HEK293 (cell line): Measurements from ENCODE around the gene WDCP.

Experiments used
- CTCF ChIA-PET: fragments of 350-600 bp; formaldehyde crosslinking; extraction: SDS; loops from one replicate; lab custom pipeline; 2021; ENCODE audit warnings: antibody characterized with exemption; lab: Yijun Ruan, JAX
- POLR2A ChIA-PET: fragments of 300-600 bp; formaldehyde crosslinking; extraction: SDS; loops from one replicate; lab custom pipeline; 2020; ENCODE audit warnings: antibody characterized with exemption, inconsistent platforms; lab: Yijun Ruan, JAX
- H3K27ac ChIP-seq: fragments of 200-500 bp; sonication (Bioruptor generic); 2 replicates; pipeline ENCODE4 v1.5.1; 2014; ENCODE audit warnings: low read depth, low read length, control low read depth, inconsistent platforms; ENCODE audit errors: extremely low read depth
- H3K36me3 ChIP-seq, 2 experiments: fragments of 200-500 bp in 1 of 2; sonication (Bioruptor generic) in 1 of 2; 1 replicate in 1 of 2; 2 replicates in 1 of 2; pipeline ENCODE4 v1.5.1; 2014 to 2017; ENCODE audit warnings: inconsistent platforms in 2 of 2, low read length in 2 of 2; ENCODE audit not compliant: control insufficient read depth in 2 of 2, insufficient read depth in 1 of 2
- H3K4me1 ChIP-seq: fragments of 200-500 bp; sonication (Bioruptor generic); 2 replicates; pipeline ENCODE4 v1.5.1; 2014; ENCODE audit warnings: mild to moderate bottlenecking, low read length, inconsistent platforms; ENCODE audit not compliant: control insufficient read depth, insufficient read depth
- H3K4me3 ChIP-seq: 2 replicates; pipeline ENCODE4 v1.5.1; 2011; ENCODE audit warnings: low read depth, mild to moderate bottlenecking, control low read depth, low read length, moderate library complexity
- H3K9me3 ChIP-seq: fragments of 200-500 bp; sonication (Bioruptor generic); 2 replicates; pipeline ENCODE4 v1.5.1; 2014; ENCODE audit warnings: low read depth, low read length, inconsistent platforms; ENCODE audit not compliant: control insufficient read depth, insufficient read depth
- EGR2 ChIP-seq: fragments of 450-650 bp; formaldehyde crosslinking; IDR thresholded peaks from 2 replicates; pipeline ENCODE4 v1.5.1; 2016; ENCODE audit warnings: low read depth, missing biosample characterization, missing genetic modification characterization
- GFI1B ChIP-seq: fragments of 450-650 bp; formaldehyde crosslinking; IDR thresholded peaks from 2 replicates; pipeline ENCODE4 v1.5.1; 2016; ENCODE audit warnings: missing biosample characterization, missing genetic modification characterization
- KLF1 ChIP-seq: fragments of 450-650 bp; formaldehyde crosslinking; IDR thresholded peaks from 2 replicates; pipeline ENCODE4 v1.5.1; 2016; ENCODE audit warnings: missing biosample characterization, missing genetic modification characterization
- KLF8 ChIP-seq: fragments of 450-650 bp; formaldehyde crosslinking; IDR thresholded peaks from 2 replicates; pipeline ENCODE4 v1.5.1; 2016; ENCODE audit warnings: missing biosample characterization, missing genetic modification characterization
- PRDM10 ChIP-seq: fragments of 450-650 bp; formaldehyde crosslinking; IDR thresholded peaks from 2 replicates; pipeline ENCODE4 v1.5.1; 2016; ENCODE audit warnings: missing biosample characterization, missing genetic modification characterization
- ZBTB1 ChIP-seq: fragments of 450-650 bp; formaldehyde crosslinking; IDR thresholded peaks from 2 replicates; pipeline ENCODE4 v1.5.1; 2016; ENCODE audit warnings: missing biosample characterization, missing genetic modification characterization
- ZBTB17 ChIP-seq: fragments of 450-650 bp; formaldehyde crosslinking; IDR thresholded peaks from 2 replicates; pipeline ENCODE4 v1.5.1; 2016; ENCODE audit warnings: missing biosample characterization, missing genetic modification characterization
- ZBTB20 ChIP-seq: fragments of 450-650 bp; formaldehyde crosslinking; IDR thresholded peaks from 2 replicates; pipeline ENCODE4 v1.5.1; 2016; ENCODE audit warnings: missing biosample characterization, missing genetic modification characterization
- ZBTB6 ChIP-seq: fragments of 450-650 bp; formaldehyde crosslinking; IDR thresholded peaks from 2 replicates; pipeline ENCODE4 v1.5.1; 2017; ENCODE audit warnings: missing biosample characterization, missing genetic modification characterization
- ZBTB8A ChIP-seq: fragments of 450-650 bp; formaldehyde crosslinking; IDR thresholded peaks from 2 replicates; pipeline ENCODE4 v1.5.1; 2016; ENCODE audit warnings: missing biosample characterization, missing genetic modification characterization
- ZEB2 ChIP-seq: fragments of 450-650 bp; formaldehyde crosslinking; IDR thresholded peaks from 2 replicates; pipeline ENCODE4 v1.5.1; 2016; ENCODE audit warnings: missing biosample characterization, missing genetic modification characterization
- ZNF19 ChIP-seq: fragments of 450-650 bp; formaldehyde crosslinking; IDR thresholded peaks from 2 replicates; pipeline ENCODE4; 2016; ENCODE audit warnings: missing biosample characterization, missing genetic modification characterization, low read depth
- ZNF433 ChIP-seq: fragments of 450-650 bp; formaldehyde crosslinking; IDR thresholded peaks from 2 replicates; pipeline ENCODE4 v1.5.1; 2016; ENCODE audit warnings: missing biosample characterization, missing genetic modification characterization, low read depth
- ZNF510 ChIP-seq: fragments of 450-650 bp; formaldehyde crosslinking; IDR thresholded peaks from 2 replicates; pipeline ENCODE4 v1.5.1; 2018; ENCODE audit warnings: mild to moderate bottlenecking, missing genetic modification characterization, missing biosample characterization; ENCODE audit not compliant: insufficient replicate concordance
- ZNF596 ChIP-seq: fragments of 450-650 bp; IDR thresholded peaks from 2 replicates; pipeline ENCODE4 v1.5.0; 2018; ENCODE audit warnings: missing biosample characterization, mild to moderate bottlenecking, missing genetic modification characterization, moderate library complexity
- ZNF600 ChIP-seq: fragments of 450-650 bp; formaldehyde crosslinking; IDR thresholded peaks from 2 replicates; pipeline ENCODE4 v1.5.1; 2016; ENCODE audit warnings: missing biosample characterization, missing genetic modification characterization
- ZNF768 ChIP-seq: fragments of 450-650 bp; formaldehyde crosslinking; IDR thresholded peaks from 2 replicates; pipeline ENCODE4 v1.5.1; 2018; ENCODE audit warnings: missing biosample characterization, mild to moderate bottlenecking, missing genetic modification characterization
- ZSCAN30 ChIP-seq: fragments of 450-650 bp; IDR thresholded peaks from 2 replicates; pipeline ENCODE4 v1.5.1; 2018; ENCODE audit warnings: missing biosample characterization, mild to moderate bottlenecking, missing genetic modification characterization, moderate library complexity
- TF ChIP-seq, protein P1 (sequence below): fragments of 450-650 bp; formaldehyde crosslinking; IDR thresholded peaks from 2 replicates; pipeline ENCODE4 v1.5.1; 2016; ENCODE audit warnings: missing biosample characterization, missing genetic modification characterization
- TF ChIP-seq, protein P2 (sequence below): fragments of 450-650 bp; formaldehyde crosslinking; conservative IDR thresholded peaks from 2 replicates; pipeline ENCODE4 v1.5.1; 2016; ENCODE audit warnings: low read depth, missing biosample characterization, missing genetic modification characterization
- TF ChIP-seq, protein P3 (sequence below): fragments of 450-650 bp; formaldehyde crosslinking; IDR thresholded peaks from 2 replicates; pipeline ENCODE4 v1.5.1; 2017; ENCODE audit warnings: missing biosample characterization, mild to moderate bottlenecking, missing genetic modification characterization, moderate library complexity

WDCP gene

GRCh38 chr2:24084386-24085199 is 37.4 kb upstream of the WDCP start, which contains the start of gene TP53I3 (continued):
- no peak for TF ChIP-seq ZNF433
- TF ChIP-seq EGR2 (tag by site-specific recombination) = peak; percentile 25; the same call in 1 of the 2 replicates
- peak; percentile 99 for TF ChIP-seq ZNF600 (tag by site-specific recombination)
- peak; percentile 97 for TF ChIP-seq ZBTB20 (tag by site-specific recombination)
- TF ChIP-seq, protein P1, sequence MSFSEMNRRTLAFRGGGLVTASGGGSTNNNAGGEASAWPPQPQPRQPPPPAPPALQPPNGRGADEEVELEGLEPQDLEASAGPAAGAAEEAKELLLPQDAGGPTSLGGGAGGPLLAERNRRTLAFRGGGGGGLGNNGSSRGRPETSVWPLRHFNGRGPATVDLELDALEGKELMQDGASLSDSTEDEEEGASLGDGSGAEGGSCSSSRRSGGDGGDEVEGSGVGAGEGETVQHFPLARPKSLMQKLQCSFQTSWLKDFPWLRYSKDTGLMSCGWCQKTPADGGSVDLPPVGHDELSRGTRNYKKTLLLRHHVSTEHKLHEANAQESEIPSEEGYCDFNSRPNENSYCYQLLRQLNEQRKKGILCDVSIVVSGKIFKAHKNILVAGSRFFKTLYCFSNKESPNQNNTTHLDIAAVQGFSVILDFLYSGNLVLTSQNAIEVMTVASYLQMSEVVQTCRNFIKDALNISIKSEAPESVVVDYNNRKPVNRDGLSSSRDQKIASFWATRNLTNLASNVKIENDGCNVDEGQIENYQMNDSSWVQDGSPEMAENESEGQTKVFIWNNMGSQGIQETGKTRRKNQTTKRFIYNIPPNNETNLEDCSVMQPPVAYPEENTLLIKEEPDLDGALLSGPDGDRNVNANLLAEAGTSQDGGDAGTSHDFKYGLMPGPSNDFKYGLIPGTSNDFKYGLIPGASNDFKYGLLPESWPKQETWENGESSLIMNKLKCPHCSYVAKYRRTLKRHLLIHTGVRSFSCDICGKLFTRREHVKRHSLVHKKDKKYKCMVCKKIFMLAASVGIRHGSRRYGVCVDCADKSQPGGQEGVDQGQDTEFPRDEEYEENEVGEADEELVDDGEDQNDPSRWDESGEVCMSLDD = 0 out of 2 replicates have a peak, but pooled peaks have one; percentile 28
- TF ChIP-seq ZBTB6 (tag by site-specific recombination) = 0 out of 2 replicates have a peak, but pooled peaks have one; percentile 4
- peak; percentile 95 for TF ChIP-seq ZBTB17 (tag by site-specific recombination)
- TF ChIP-seq ZBTB1 (tag by site-specific recombination) = no peak
- no peak for TF ChIP-seq ZNF19 (tag by site-specific recombination)
- TF ChIP-seq ZSCAN30 = peak; percentile 83; the same call in 1 of the 2 replicates

GRCh38 chr2:24083567-24084385 is 36.6 kb upstream of the WDCP start:
- CTCF ChIA-PET = interaction anchor here (0.5 to 3.1 kb wide), 29 partner anchors 9 to 561 kb away, joined by 3 to 23 read pairs (median 4); partner anchors contain the start of genes ATAD2B and WDCP
- peak overlapping the region; percentile 68 for H3K4me3 ChIP-seq
- TF ChIP-seq GFI1B (tag by site-specific recombination) (no peak), KLF8 (tag by site-specific recombination) (no peak), KLF1 (tag by site-specific recombination) (peak; percentile 35; the same call in 1 of the 2 replicates), ZNF19 (tag by site-specific recombination) (no peak), ZNF510 (tag by site-specific recombination) (no peak), ZBTB8A (peak; percentile 97), ZNF596 (tag by site-specific recombination) (no peak), PRDM10 (tag by site-specific recombination) (peak; percentile 32; the same call in 1 of the 2 replicates), ZNF768 (tag by site-specific recombination) (no peak), ZEB2 (no peak)
- TF ChIP-seq, protein P2, sequence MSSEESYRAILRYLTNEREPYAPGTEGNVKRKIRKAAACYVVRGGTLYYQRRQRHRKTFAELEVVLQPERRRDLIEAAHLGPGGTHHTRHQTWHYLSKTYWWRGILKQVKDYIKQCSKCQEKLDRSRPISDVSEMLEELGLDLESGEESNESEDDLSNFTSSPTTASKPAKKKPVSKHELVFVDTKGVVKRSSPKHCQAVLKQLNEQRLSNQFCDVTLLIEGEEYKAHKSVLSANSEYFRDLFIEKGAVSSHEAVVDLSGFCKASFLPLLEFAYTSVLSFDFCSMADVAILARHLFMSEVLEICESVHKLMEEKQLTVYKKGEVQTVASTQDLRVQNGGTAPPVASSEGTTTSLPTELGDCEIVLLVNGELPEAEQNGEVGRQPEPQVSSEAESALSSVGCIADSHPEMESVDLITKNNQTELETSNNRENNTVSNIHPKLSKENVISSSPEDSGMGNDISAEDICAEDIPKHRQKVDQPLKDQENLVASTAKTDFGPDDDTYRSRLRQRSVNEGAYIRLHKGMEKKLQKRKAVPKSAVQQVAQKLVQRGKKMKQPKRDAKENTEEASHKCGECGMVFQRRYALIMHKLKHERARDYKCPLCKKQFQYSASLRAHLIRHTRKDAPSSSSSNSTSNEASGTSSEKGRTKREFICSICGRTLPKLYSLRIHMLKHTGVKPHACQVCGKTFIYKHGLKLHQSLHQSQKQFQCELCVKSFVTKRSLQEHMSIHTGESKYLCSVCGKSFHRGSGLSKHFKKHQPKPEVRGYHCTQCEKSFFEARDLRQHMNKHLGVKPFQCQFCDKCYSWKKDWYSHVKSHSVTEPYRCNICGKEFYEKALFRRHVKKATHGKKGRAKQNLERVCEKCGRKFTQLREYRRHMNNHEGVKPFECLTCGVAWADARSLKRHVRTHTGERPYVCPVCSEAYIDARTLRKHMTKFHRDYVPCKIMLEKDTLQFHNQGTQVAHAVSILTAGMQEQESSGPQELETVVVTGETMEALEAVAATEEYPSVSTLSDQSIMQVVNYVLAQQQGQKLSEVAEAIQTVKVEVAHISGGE (tag by site-specific recombination) = no peak
- TF ChIP-seq, protein P3, sequence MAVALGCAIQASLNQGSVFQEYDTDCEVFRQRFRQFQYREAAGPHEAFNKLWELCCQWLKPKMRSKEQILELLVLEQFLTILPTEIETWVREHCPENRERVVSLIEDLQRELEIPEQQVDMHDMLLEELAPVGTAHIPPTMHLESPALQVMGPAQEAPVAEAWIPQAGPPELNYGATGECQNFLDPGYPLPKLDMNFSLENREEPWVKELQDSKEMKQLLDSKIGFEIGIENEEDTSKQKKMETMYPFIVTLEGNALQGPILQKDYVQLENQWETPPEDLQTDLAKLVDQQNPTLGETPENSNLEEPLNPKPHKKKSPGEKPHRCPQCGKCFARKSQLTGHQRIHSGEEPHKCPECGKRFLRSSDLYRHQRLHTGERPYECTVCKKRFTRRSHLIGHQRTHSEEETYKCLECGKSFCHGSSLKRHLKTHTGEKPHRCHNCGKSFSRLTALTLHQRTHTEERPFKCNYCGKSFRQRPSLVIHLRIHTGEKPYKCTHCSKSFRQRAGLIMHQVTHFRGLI = 0 out of 2 replicates have a peak, but pooled peaks have one; percentile 23

More at GRCh38 chr2:24083567-24084385, 36.6 kb upstream of the WDCP start:
- POLR2A ChIA-PET = interaction anchor here (0.6 to 2.4 kb wide), 10 partner anchors 8 to 259 kb away, joined by 3 to 14 read pairs (median 4); partner anchors contain the start of genes ATAD2B, SF3B6 and WDCP
- peaks cover 3 to 46% of the 10 kb centered on the region in 2 experiments; a peak in 2 of 3 replicates for H3K36me3 ChIP-seq
- H3K27ac ChIP-seq = peak overlapping the region; percentile 79
- no peaks in the 10 kb centered on the region for H3K9me3 ChIP-seq
- H3K4me1 ChIP-seq = no peaks in the 10 kb centered on the region
